Peyer's patch (tissue), 4 donors: ENCODE results near the gene OR6C70.

ENCODE experiments used
- CTCF ChIP-seq, 6 experiments: fragments of 450-650 bp in 4 of 6; fragments of 200-600 bp in 2 of 6; sonication (generic) in 1 of 6; IDR thresholded peaks; one replicate each; pipeline ENCODE4 v1.5.1; 2017 to 2019; ENCODE audit warnings: antibody characterized with exemption in 6 of 6, mild to moderate bottlenecking in 3 of 6, moderate library complexity in 1 of 6
- POLR2A ChIP-seq, 2 donors: fragments of 450-650 bp; IDR thresholded peaks; one replicate each; pipeline ENCODE4 v1.5.1; 2017; ENCODE audit warnings: antibody characterized with exemption in 2 of 2, mild to moderate bottlenecking in 2 of 2, moderate library complexity in 2 of 2

- no peak for TF ChIP-seq POLR2A (IDR thresholded peaks at IDR 0.05)
- no peak for TF ChIP-seq CTCF (IDR thresholded peaks at IDR 0.05)
Observed at GRCh38 chr12:55492078-55492477, 22.1 kb upstream of the OR6C70 start, which contains the start of gene OR6C68.
